Measurements from ENCODE around the gene GALNT17. TPM values are rescaled to one million over a fixed set of nuclear protein-coding genes. Genes with fewer than 3 reads are reported as not detected.

Gene GALNT17
- total and polyA plus RNA-seq, 2 experiments from 2014 or later = 11.1 to 65.6 TPM

GRCh38 chr7:71473366-71473967 lies 341.5 kb downstream of the GALNT17 start:
- TF ChIP-seq ZNF331 (CRISPR knock-in tag; IDR thresholded peaks at IDR 0.05; ENCODE audit: low read depth) (no peak), ZNF114 (CRISPR knock-in tag; IDR thresholded peaks at IDR 0.05) (no peak)
- Histone ChIP-seq H3K4me2 (peak overlapping the region; percentile 5), H3K79me2 (replicated peaks; ENCODE audit: insufficient read depth) (peaks cover 4% of the 10 kb centered on the region; the same call in 1 of the 2 replicates), H3K9me2 (ENCODE audit: insufficient read depth) (no peaks in the 10 kb centered on the region), H3K4me3 (no peak overlapping the region), H3K27ac (ENCODE audit: low read depth) (peak overlapping the region; percentile 98), H3F3A (replicated peaks; ENCODE audit: low read depth) (peaks cover 15% of the 10 kb centered on the region), H3K36me3 (ENCODE audit: insufficient read depth) (peaks cover 6% of the 10 kb centered on the region; the same call in 1 of the 2 replicates), H3K27me3 (ENCODE audit: insufficient read depth) (no peaks in the 10 kb centered on the region), H4K20me1 (replicated peaks; ENCODE audit: insufficient read depth) (no peaks in the 10 kb centered on the region), H2AFZ (no peak overlapping the region), H3K4me1 (ENCODE audit: insufficient read depth) (peaks cover 32% of the 10 kb centered on the region)
- peak; percentile 49 for ATAC-seq
- Mint-ChIP-seq H3K36me3 (ENCODE audit: low read depth) (peaks cover 61% of the 10 kb centered on the region), H3K4me3 (no peak overlapping the region), H3K4me1 (peaks cover 48% of the 10 kb centered on the region), H3K9me3 (peaks cover 45% of the 10 kb centered on the region), H3K27me3 (ENCODE audit: insufficient read depth, low read depth, poor library complexity) (peaks cover 8% of the 10 kb centered on the region), H3K27ac (peak overlapping the region; percentile 95)
- peak; percentile 36 for DNase-seq (ENCODE audit: low spot score)

GRCh38 chr7:71477441-71477840 lies 345.5 kb downstream of the GALNT17 start:
- Histone ChIP-seq H3F3A (replicated peaks; ENCODE audit: low read depth) (peaks cover 16% of the 10 kb centered on the region), H3K36me3 (ENCODE audit: insufficient read depth) (peaks cover 6% of the 10 kb centered on the region; the same call in 1 of the 2 replicates), H3K27me3 (ENCODE audit: insufficient read depth) (no peaks in the 10 kb centered on the region), H3K27ac (ENCODE audit: low read depth) (no peak overlapping the region), H3K9me2 (ENCODE audit: insufficient read depth) (no peaks in the 10 kb centered on the region), H3K79me2 (replicated peaks; ENCODE audit: insufficient read depth) (peaks cover 4% of the 10 kb centered on the region; the same call in 1 of the 2 replicates), H4K20me1 (replicated peaks; ENCODE audit: insufficient read depth) (no peaks in the 10 kb centered on the region), H3K4me2 (no peak overlapping the region), H3K4me1 (ENCODE audit: insufficient read depth) (peaks cover 19% of the 10 kb centered on the region), H3K4me3 (no peak overlapping the region), H2AFZ (no peak overlapping the region)
- Mint-ChIP-seq H3K4me1 (peaks cover 26% of the 10 kb centered on the region), H3K4me3 (no peak overlapping the region), H3K9me3 (peaks cover 33% of the 10 kb centered on the region), H3K27ac (no peak overlapping the region), H3K36me3 (ENCODE audit: low read depth) (peaks cover 40% of the 10 kb centered on the region), H3K27me3 (ENCODE audit: insufficient read depth, low read depth, poor library complexity) (peaks cover 13% of the 10 kb centered on the region)
- ATAC-seq = no peak
- no peak for DNase-seq (ENCODE audit: low spot score)
- no peak for TF ChIP-seq NANOG (IDR thresholded peaks at IDR 0.05; ENCODE audit: borderline replicate concordance)
- TF ChIP-seq REST (IDR thresholded peaks at IDR 0.05; ENCODE audit: unreplicated experiment) = no peak
- TF ChIP-seq CREB1 (CRISPR knock-in tag; IDR thresholded peaks at IDR 0.05; ENCODE audit: low read depth) = no peak
- TF ChIP-seq ZNF114 (CRISPR knock-in tag; IDR thresholded peaks at IDR 0.05) = no peak
- TF ChIP-seq ETS1 (IDR thresholded peaks at IDR 0.05) = no peak
- TF ChIP-seq EZH2phosphoT487 (IDR thresholded peaks at IDR 0.05; ENCODE audit: unreplicated experiment) = no peak
- no peak for TF ChIP-seq JUNB (IDR thresholded peaks at IDR 0.05; ENCODE audit: unreplicated experiment)

All from GM23338 (cell line).